HG02642 (cell line): ENCODE results near the gene TMX4.
"Not testable (repeated sequence)": the region's sequence is repeated elsewhere in the genome, so short reads cannot be mapped to it uniquely, and the experiment has no call there.

Experiments used
- ATAC-seq: cut with Tn5 transposase; IDR thresholded peaks from one replicate; pipeline ENCODE4 v1.9.1; 2021; ENCODE audit warnings: mild to moderate bottlenecking; ENCODE audit not compliant: unreplicated experiment, poor library complexity

The TMX4 gene

GRCh38 chr20:7975851-7976414, 43.6 kb downstream of the TMX4 start:
- no peak for ATAC-seq

GRCh38 chr20:7974785-7975435, 44.7 kb downstream of the TMX4 start:
- no peak for ATAC-seq

- ATAC-seq = no peak
Measured at GRCh38 chr20:7971536-7972280, 47.9 kb downstream of the TMX4 start.

- ATAC-seq = no peak
Measured at GRCh38 chr20:7967199-7967844, 52.2 kb downstream of the TMX4 start.

- ATAC-seq = no peak
Measured at GRCh38 chr20:7966176-7966575, 53.4 kb downstream of the TMX4 start.

- ATAC-seq = no peak
Measured at GRCh38 chr20:7959484-7959883, 60.1 kb downstream of the TMX4 start.

GRCh38 chr20:7956561-7956960, 63.0 kb downstream of the TMX4 start:
- ATAC-seq = not testable (repeated sequence)

GRCh38 chr20:7950387-7950786, 69.2 kb downstream of the TMX4 start:
- no peak for ATAC-seq

GRCh38 chr20:7943891-7944290, 75.7 kb downstream of the TMX4 start:
- no peak for ATAC-seq

- no peak for ATAC-seq
Measured at GRCh38 chr20:7940341-7940740, 79.2 kb downstream of the TMX4 start, which contains the start of gene HAO1. Gene HAO1, minus strand, starts transcription at chr20:7940458. Its CDS starts 36 bp downstream, at chr20:7940422.

GRCh38 chr20:7939663-7940062, 79.9 kb downstream of the TMX4 start:
- ATAC-seq = no peak

GRCh38 chr20:7938058-7938457, 81.5 kb downstream of the TMX4 start:
- ATAC-seq = no peak

GRCh38 chr20:7937328-7937727, 82.2 kb downstream of the TMX4 start:
- ATAC-seq = no peak

- ATAC-seq = no peak
Measured at GRCh38 chr20:7935027-7935551, 84.5 kb downstream of the TMX4 start.

GRCh38 chr20:7933346-7933745, 86.2 kb downstream of the TMX4 start:
- no peak for ATAC-seq

- no peak for ATAC-seq
Measured at GRCh38 chr20:7930343-7930742, 89.2 kb downstream of the TMX4 start.
